B cell (primary cell): ENCODE measurements around the gene EXOC4. TPM values are rescaled to one million over a fixed set of nuclear protein-coding genes. Genes with fewer than 3 reads are reported as not detected.

ENCODE experiments used
- ATAC-seq: fragments of 200-7000 bp; cut with Tn5 transposase; one replicate; pipeline ENCODE4 v1.10.0; 2021; ENCODE audit warnings: low read depth, mild to moderate bottlenecking, moderate number of reproducible peaks, moderate library complexity
- CTCF ChIA-PET: fragments of 350-600 bp; sonication (Branson Sonifier 250); formaldehyde crosslinking; loops from one replicate; lab custom pipeline; 2021; ENCODE audit warnings: antibody characterized with exemption, inconsistent platforms; lab: Charles Lee
- POLR2A ChIA-PET: fragments of 350-600 bp; sonication (Branson Sonifier 250); formaldehyde crosslinking; loops from one replicate; lab custom pipeline; 2021; ENCODE audit warnings: antibody characterized with exemption; lab: Charles Lee
- DNase-seq: peaks from one replicate; pipeline ENCODE4 v3.0.0; 2013
- H2AFZ ChIP-seq: 2 replicates; pipeline ENCODE4 v1.6.1; 2012; ENCODE audit warnings: mild to moderate bottlenecking, low read depth, low read length; ENCODE audit not compliant: insufficient read depth, poor library complexity, severe bottlenecking
- H3K27ac ChIP-seq, 2 donors: 1 replicate in 1 of 2; 2 replicates in 1 of 2; pipeline ENCODE4 v1.5.1; 2012 to 2013; ENCODE audit warnings: low read length in 2 of 2, mild to moderate bottlenecking in 2 of 2, moderate library complexity in 1 of 2
- H3K27me3 ChIP-seq, 4 experiments: fragments of 200-600 bp in 1 of 4; sonication (generic) in 1 of 4; replicated peaks in 1 of 4; 1 replicate in 2 of 4; 2 replicates in 2 of 4; pipeline versions ENCODE4 v1.6.1 to v1.7.0; 2013 to 2016; ENCODE audit warnings: low read length in 3 of 4, mild to moderate bottlenecking in 2 of 4, mixed read lengths in 1 of 4, moderate library complexity in 1 of 4; ENCODE audit not compliant: insufficient read depth in 4 of 4, control insufficient read depth in 3 of 4; ENCODE audit errors: control extremely low read depth in 1 of 4
- H3K36me3 ChIP-seq, 2 experiments: replicated peaks in 1 of 2; 1 replicate in 1 of 2; 2 replicates in 1 of 2; pipeline versions ENCODE4 v1.6.1 to v1.7.1; 2013; ENCODE audit warnings: low read length in 1 of 2; ENCODE audit not compliant: insufficient read depth in 2 of 2, control insufficient read depth in 1 of 2; ENCODE audit errors: control extremely low read depth in 1 of 2, extremely low read depth in 1 of 2
- H3K4me1 ChIP-seq, 2 donors: fragments of 200-600 bp in 1 of 2; sonication (generic) in 1 of 2; 1 replicate in 1 of 2; 2 replicates in 1 of 2; pipeline versions ENCODE4 v1.5.1 to v1.6.1; 2013 to 2017; ENCODE audit warnings: low read length in 2 of 2; ENCODE audit not compliant: control insufficient read depth in 2 of 2, insufficient read depth in 2 of 2
- H3K4me2 ChIP-seq: replicated peaks from 2 replicates; pipeline ENCODE3; 2012; ENCODE audit warnings: mild to moderate bottlenecking, low read depth, low read length; ENCODE audit not compliant: poor library complexity, severe bottlenecking
- H3K4me3 ChIP-seq, 5 experiments: fragments of 200-600 bp in 1 of 5; sonication (generic) in 1 of 5; 1 replicate in 3 of 5; 2 replicates in 2 of 5; pipeline versions ENCODE4 v1.5.1 to v1.7.0; 2011 to 2016; ENCODE audit warnings: low read length in 4 of 5, mild to moderate bottlenecking in 4 of 5, low read depth in 2 of 5, control low read depth in 1 of 5, moderate library complexity in 1 of 5; ENCODE audit not compliant: insufficient read depth in 1 of 5; ENCODE audit errors: control extremely low read depth in 1 of 5, extremely low read depth in 1 of 5
- H3K79me2 ChIP-seq: fragments of 200-600 bp; sonication (generic); one replicate; pipeline ENCODE4 v1.6.0; 2016; ENCODE audit warnings: low read length; ENCODE audit not compliant: control insufficient read depth, insufficient read depth
- H3K9ac ChIP-seq: fragments of 200-600 bp; sonication (generic); 2 replicates; pipeline ENCODE4 v1.6.1; 2017; ENCODE audit warnings: mild to moderate bottlenecking, low read length, moderate library complexity
- H3K9me3 ChIP-seq, 3 donors: one replicate each; pipeline versions ENCODE4 v1.6.1 to v1.7.1; 2013; ENCODE audit warnings: low read length in 2 of 3; ENCODE audit not compliant: control insufficient read depth in 2 of 3, insufficient read depth in 1 of 3; ENCODE audit errors: control extremely low read depth in 1 of 3
- H4K20me1 ChIP-seq: 2 replicates; pipeline ENCODE4 v1.6.0; 2012; ENCODE audit warnings: mild to moderate bottlenecking, low read length; ENCODE audit not compliant: insufficient read depth, control insufficient read depth, poor library complexity, severe bottlenecking
- H3K27ac Mint-ChIP-seq: one replicate; pipeline ENCODE4 v1.8.0; 2021; ENCODE audit warnings: mixed read lengths
- H3K27me3 Mint-ChIP-seq: one replicate; pipeline ENCODE4 v1.8.0; 2021; ENCODE audit warnings: mixed read lengths
- H3K4me1 Mint-ChIP-seq: one replicate; pipeline ENCODE4 v1.8.0; 2021; ENCODE audit warnings: mixed read lengths
- H3K4me3 Mint-ChIP-seq: one replicate; pipeline ENCODE4 v1.8.0; 2021; ENCODE audit warnings: mixed read lengths
- H3K9me3 Mint-ChIP-seq: one replicate; pipeline ENCODE4 v1.8.0; 2022; ENCODE audit warnings: mixed read lengths; ENCODE audit not compliant: insufficient read depth
- EZH2 ChIP-seq: IDR thresholded peaks from 2 replicates; pipeline ENCODE4 v1.6.1; 2012; ENCODE audit warnings: borderline replicate concordance, low read depth, mild to moderate bottlenecking, moderate library complexity, low read length; ENCODE audit not compliant: insufficient read depth, poor library complexity, severe bottlenecking
- WGBS: methylation state at CpG from one replicate; pipeline ENCODE4 v1.1.5; 2013; ENCODE audit warnings: missing lambda C conversion rate; ENCODE audit not compliant: insufficient coverage; 5-methylcytosine and 5-hydroxymethylcytosine counted together
- intact Hi-C: fragments of 100-400 bp; cut with micrococcal nuclease; formaldehyde crosslinking; loops from one replicate; pipeline ENCODE4 v1.10.0; 2022
- polyA plus RNA-seq: library from polyadenylated mRNA; depleted of rRNA; stranded (reverse); fragments of >200 nt; gene quantifications from 2 replicates; pipeline ENCODE4 v1.2.3, GENCODE V29; 2012
- total RNA-seq, 2 donors: library from RNA; stranded (reverse); fragments of 120-200 nt in 1 of 2; gene quantifications; 1 replicate in 1 of 2; 2 replicates in 1 of 2; pipeline versions ENCODE4 v1.2.3 to v1.2.4, GENCODE V29; 2013 to 2022
- TF ChIP-seq, protein P1 (sequence below): fragments of 200-600 bp; IDR thresholded peaks from one replicate; pipeline ENCODE4 v1.8.0; 2022; ENCODE audit warnings: antibody characterized with exemption, mild to moderate bottlenecking

The EXOC4 gene
- total and polyA plus RNA-seq, 2 donors (not counting 1 experiment from before 2014, with no cell fraction given), result 16.7 to 135 TPM

- DNase-seq, result no peak
- H3K36me3 ChIP-seq, result no peaks in the 10 kb centered on the region
- no peaks in the 10 kb centered on the region for H3K4me1 Mint-ChIP-seq
- intact Hi-C loops, result no loop called here
- H4K20me1 ChIP-seq, result no peaks in the 10 kb centered on the region
- no peak overlapping the region for H3K4me3 Mint-ChIP-seq
- no peaks in the 10 kb centered on the region for H3K9me3 ChIP-seq
- no peak overlapping the region for H3K9ac ChIP-seq
- H3K27me3 ChIP-seq, result no peaks in the 10 kb centered on the region
- no peak for TF ChIP-seq EZH2
- TF ChIP-seq, protein P1, sequence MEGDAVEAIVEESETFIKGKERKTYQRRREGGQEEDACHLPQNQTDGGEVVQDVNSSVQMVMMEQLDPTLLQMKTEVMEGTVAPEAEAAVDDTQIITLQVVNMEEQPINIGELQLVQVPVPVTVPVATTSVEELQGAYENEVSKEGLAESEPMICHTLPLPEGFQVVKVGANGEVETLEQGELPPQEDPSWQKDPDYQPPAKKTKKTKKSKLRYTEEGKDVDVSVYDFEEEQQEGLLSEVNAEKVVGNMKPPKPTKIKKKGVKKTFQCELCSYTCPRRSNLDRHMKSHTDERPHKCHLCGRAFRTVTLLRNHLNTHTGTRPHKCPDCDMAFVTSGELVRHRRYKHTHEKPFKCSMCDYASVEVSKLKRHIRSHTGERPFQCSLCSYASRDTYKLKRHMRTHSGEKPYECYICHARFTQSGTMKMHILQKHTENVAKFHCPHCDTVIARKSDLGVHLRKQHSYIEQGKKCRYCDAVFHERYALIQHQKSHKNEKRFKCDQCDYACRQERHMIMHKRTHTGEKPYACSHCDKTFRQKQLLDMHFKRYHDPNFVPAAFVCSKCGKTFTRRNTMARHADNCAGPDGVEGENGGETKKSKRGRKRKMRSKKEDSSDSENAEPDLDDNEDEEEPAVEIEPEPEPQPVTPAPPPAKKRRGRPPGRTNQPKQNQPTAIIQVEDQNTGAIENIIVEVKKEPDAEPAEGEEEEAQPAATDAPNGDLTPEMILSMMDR, result no peak
- H3K4me2 ChIP-seq, result no peak overlapping the region
- no peak overlapping the region for H2AFZ ChIP-seq
- no peaks in the 10 kb centered on the region for H3K27me3 Mint-ChIP-seq
- H3K9me3 Mint-ChIP-seq, result no peaks in the 10 kb centered on the region
- H3K79me2 ChIP-seq, result no peaks in the 10 kb centered on the region
- no peak for ATAC-seq
- ChIA-PET POLR2A (no interaction called here), CTCF (no interaction called here)
- no peak overlapping the region for H3K27ac Mint-ChIP-seq
- no peak overlapping the region for H3K4me3 ChIP-seq
- no peaks in the 10 kb centered on the region for H3K4me1 ChIP-seq
- H3K27ac ChIP-seq, result no peak overlapping the region
Observed at GRCh38 chr7:133755901-133756300, 503.0 kb downstream of the EXOC4 start.

GRCh38 chr7:133761443-133761842 is 508.6 kb downstream of the EXOC4 start:
- H3K79me2 ChIP-seq, result no peaks in the 10 kb centered on the region
- H3K27ac ChIP-seq, result no peak overlapping the region
- ATAC-seq, result no peak
- H3K4me1 ChIP-seq, result no peaks in the 10 kb centered on the region
- ChIA-PET POLR2A (no interaction called here), CTCF (no interaction called here)
- Mint-ChIP-seq H3K4me3 (no peak overlapping the region), H3K9me3 (no peaks in the 10 kb centered on the region), H3K27me3 (no peaks in the 10 kb centered on the region), H3K27ac (no peak overlapping the region), H3K4me1 (no peaks in the 10 kb centered on the region)
- no peaks in the 10 kb centered on the region for H3K27me3 ChIP-seq
- H3K36me3 ChIP-seq, result no peaks in the 10 kb centered on the region
- DNase-seq, result no peak
- TF ChIP-seq, protein P1, result no peak
- TF ChIP-seq EZH2, result no peak
- no peak overlapping the region for H3K4me2 ChIP-seq
- no peaks in the 10 kb centered on the region for H4K20me1 ChIP-seq
- H3K9ac ChIP-seq, result no peak overlapping the region
- H2AFZ ChIP-seq, result no peak overlapping the region
- intact Hi-C loops, result no loop called here
- 100% methylated on average over 2 of the region's 4 CpGs for WGBS
- no peaks in the 10 kb centered on the region for H3K9me3 ChIP-seq
- H3K4me3 ChIP-seq, result no peak overlapping the region
